ENCODE measurements around the gene DHRS7B.

- no peak for TF ChIP-seq CTCF (IDR thresholded peaks at IDR 0.05)
- TF ChIP-seq ZFX (IDR thresholded peaks at IDR 0.05; ENCODE audit: borderline replicate concordance): no peak
Measured at GRCh38 chr17:21171970-21172510, 45.3 kb downstream of the DHRS7B start.

Measured in 22Rv1 (cell line).